GM18519 (cell line): Measurements from ENCODE around the gene MN1.

Source experiments
- ATAC-seq: cut with Tn5 transposase; IDR thresholded peaks from one replicate; pipeline ENCODE4 v1.9.1; 2021; ENCODE audit warnings: mild to moderate bottlenecking, moderate library complexity; ENCODE audit not compliant: unreplicated experiment, low FRiP score

The MN1 gene

GRCh38 chr22:27786291-27786932, 15.1 kb downstream of the MN1 start:
- ATAC-seq, result no peak

GRCh38 chr22:27785831-27786230, 15.7 kb downstream of the MN1 start:
- ATAC-seq, result no peak

GRCh38 chr22:27784120-27784475, 17.5 kb downstream of the MN1 start:
- ATAC-seq, result no peak

- no peak for ATAC-seq
Measured at GRCh38 chr22:27783436-27784119, 18.0 kb downstream of the MN1 start.

GRCh38 chr22:27782088-27782487, 19.5 kb downstream of the MN1 start:
- no peak for ATAC-seq

GRCh38 chr22:27780161-27780575, 21.4 kb downstream of the MN1 start:
- ATAC-seq, result no peak

- ATAC-seq, result no peak
Measured at GRCh38 chr22:27779643-27780042, 21.9 kb downstream of the MN1 start.

- ATAC-seq, result no peak
Measured at GRCh38 chr22:27778294-27779090, 23.1 kb downstream of the MN1 start.

- ATAC-seq, result no peak
Measured at GRCh38 chr22:27777128-27777527, 24.4 kb downstream of the MN1 start.

- ATAC-seq, result no peak
Measured at GRCh38 chr22:27776650-27776958, 25.0 kb downstream of the MN1 start.

- no peak for ATAC-seq
Measured at GRCh38 chr22:27775758-27776649, 25.6 kb downstream of the MN1 start.

GRCh38 chr22:27775087-27775698, 26.4 kb downstream of the MN1 start:
- ATAC-seq, result no peak

- no peak for ATAC-seq
Measured at GRCh38 chr22:27774200-27774599, 27.4 kb downstream of the MN1 start.

GRCh38 chr22:27772984-27773498, 28.5 kb downstream of the MN1 start:
- ATAC-seq, result no peak

- no peak for ATAC-seq
Measured at GRCh38 chr22:27772081-27772983, 29.2 kb downstream of the MN1 start.

GRCh38 chr22:27771637-27772036, 29.9 kb downstream of the MN1 start:
- no peak for ATAC-seq

GRCh38 chr22:27769012-27769411, 32.5 kb downstream of the MN1 start:
- ATAC-seq, result no peak

- no peak for ATAC-seq
Measured at GRCh38 chr22:27768027-27768653, 33.4 kb downstream of the MN1 start.

GRCh38 chr22:27766679-27767078, 34.9 kb downstream of the MN1 start:
- ATAC-seq, result no peak
